Kidney (tissue), 14 donors: ENCODE results near the gene RGS3. TPM values are rescaled to one million over a fixed set of nuclear protein-coding genes. Genes with fewer than 3 reads are reported as not detected.

Experiments used
- DNase-seq, 5 donors: peaks; one replicate each; pipeline ENCODE4 v3.0.0-alpha.2; 2013 to 2020
- FAIRE-seq: peaks from 2 replicates; lab custom pipeline; 2012; peaks lifted over from hg19 to GRCh38; lab: Jason Lieb, UNC
- H3K27ac ChIP-seq, 2 donors: one replicate each; pipeline ENCODE4 v1.7.0; 2013; ENCODE audit warnings: low read depth in 2 of 2, low read length in 2 of 2, inconsistent platforms in 1 of 2
- H3K27me3 ChIP-seq: one replicate; pipeline ENCODE4 v1.7.1; 2013; ENCODE audit warnings: low read length, inconsistent platforms; ENCODE audit not compliant: control insufficient read depth, insufficient read depth
- H3K36me3 ChIP-seq, 3 donors: one replicate each; pipeline versions ENCODE4 v1.7.0 to v1.7.1; 2013; ENCODE audit warnings: low read length in 3 of 3, control low read depth in 1 of 3, inconsistent platforms in 1 of 3; ENCODE audit not compliant: insufficient read depth in 3 of 3, control insufficient read depth in 2 of 3
- H3K4me1 ChIP-seq, 3 donors: one replicate each; pipeline versions ENCODE4 v1.7.0 to v1.7.1; 2013; ENCODE audit warnings: low read length in 3 of 3, inconsistent platforms in 1 of 3, low read depth in 1 of 3; ENCODE audit not compliant: control insufficient read depth in 2 of 3, insufficient read depth in 2 of 3
- H3K4me3 ChIP-seq, 3 donors: one replicate each; pipeline versions ENCODE4 v1.7.0 to v1.8.1; 2013; ENCODE audit warnings: low read length in 3 of 3, control low read depth in 1 of 3, inconsistent platforms in 1 of 3
- H3K9ac ChIP-seq, 3 donors: one replicate each; pipeline versions ENCODE4 v1.7.0 to v1.7.1; 2013; ENCODE audit warnings: low read length in 3 of 3, control low read depth in 1 of 3, inconsistent platforms in 1 of 3
- H3K9me3 ChIP-seq, 3 donors: one replicate each; pipeline versions ENCODE4 v1.7.0 to v1.7.1; 2013; ENCODE audit warnings: low read length in 3 of 3, control low read depth in 1 of 3, inconsistent platforms in 1 of 3; ENCODE audit not compliant: control insufficient read depth in 2 of 3, insufficient read depth in 1 of 3
- intact Hi-C: fragments of 100-400 bp; cut with DNase I; formaldehyde crosslinking; loops from one replicate; pipeline ENCODE4 v1.11.1; 2022
- polyA plus RNA-seq: library from polyadenylated mRNA; stranded (reverse); fragments of 350-450 nt; fragmentation: Illumina TruSeq; extraction: RNeasy Lipid Tissue Mini Kit (QIAGEN cat#74804); gene quantifications from one replicate; pipeline ENCODE4 v1.2.3, GENCODE V29; 2014; ENCODE audit warnings: low read depth, low replicate concordance; ENCODE audit not compliant: insufficient read depth
- total RNA-seq: library from RNA; stranded (reverse); fragmentation: NEBNext Ultra II Directional; extraction: Animal tissue kit (Norgen Biotek cat#: 25700); gene quantifications from one replicate; pipeline ENCODE4 v1.2.1, GENCODE V29; 2021
- TF ChIP-seq, protein P1 (sequence below): IDR thresholded peaks from 3 replicates; pipeline ENCODE4 v1.5.1; 2012; ENCODE audit warnings: mild to moderate bottlenecking, moderate library complexity, borderline replicate concordance; ENCODE audit not compliant: insufficient read depth; ENCODE audit errors: extremely low read depth
- donor health status: control.
- donor health status: control.
- donor health status: control.
- donor health status: control.
- donor health status: control.
- donor health status: DM: yes; HTN: yes; CAD: no.
- donor health status: Normal renal cell carcinoma (clear cell type).

The RGS3 gene
- total and polyA plus RNA-seq, 2 donors from 2014 or later: 114 to 137 TPM

DNA sequence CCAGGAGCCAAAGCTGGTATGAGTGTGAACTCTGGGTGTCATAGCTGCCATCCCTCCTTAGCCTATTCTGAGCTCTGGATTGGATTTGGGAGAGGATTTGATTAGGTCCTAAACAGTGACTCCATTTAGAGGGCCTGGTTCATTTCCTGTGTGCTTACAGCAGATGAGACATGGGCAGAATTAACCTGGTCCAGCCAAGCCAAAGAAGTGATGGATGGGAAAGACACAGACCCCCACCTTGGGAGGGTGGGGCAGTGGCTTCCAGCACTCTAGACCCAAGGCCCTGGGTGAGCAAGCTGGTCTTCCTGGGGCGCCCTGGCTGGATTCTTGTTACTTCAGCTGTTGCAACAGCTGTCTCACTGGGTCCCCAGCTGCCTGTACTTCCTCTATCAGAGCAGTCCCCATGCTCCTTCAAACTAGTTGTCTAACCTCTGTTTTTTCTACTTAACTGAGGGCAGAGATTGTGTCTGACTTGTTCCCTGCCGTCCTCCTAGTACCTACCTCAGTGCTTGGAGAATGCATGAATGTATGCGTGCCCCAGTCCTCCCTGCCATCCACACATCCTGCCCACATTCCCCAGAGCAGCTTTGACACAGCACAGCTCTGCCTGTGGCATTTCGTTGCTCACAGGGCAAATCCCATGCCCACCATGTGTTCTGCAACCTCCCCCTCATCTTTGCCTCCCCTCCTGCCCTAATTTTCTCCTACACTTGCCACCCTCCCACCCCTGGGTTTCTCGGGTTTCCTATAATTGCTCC lies 115.9 kb downstream of the RGS3 start:
- intact Hi-C loops: no loop called here
- peak in 3 of 5 donors; percentile 25 to 78 (median 62) for DNase-seq
- no peak overlapping the region for H3K9ac ChIP-seq

DNA sequence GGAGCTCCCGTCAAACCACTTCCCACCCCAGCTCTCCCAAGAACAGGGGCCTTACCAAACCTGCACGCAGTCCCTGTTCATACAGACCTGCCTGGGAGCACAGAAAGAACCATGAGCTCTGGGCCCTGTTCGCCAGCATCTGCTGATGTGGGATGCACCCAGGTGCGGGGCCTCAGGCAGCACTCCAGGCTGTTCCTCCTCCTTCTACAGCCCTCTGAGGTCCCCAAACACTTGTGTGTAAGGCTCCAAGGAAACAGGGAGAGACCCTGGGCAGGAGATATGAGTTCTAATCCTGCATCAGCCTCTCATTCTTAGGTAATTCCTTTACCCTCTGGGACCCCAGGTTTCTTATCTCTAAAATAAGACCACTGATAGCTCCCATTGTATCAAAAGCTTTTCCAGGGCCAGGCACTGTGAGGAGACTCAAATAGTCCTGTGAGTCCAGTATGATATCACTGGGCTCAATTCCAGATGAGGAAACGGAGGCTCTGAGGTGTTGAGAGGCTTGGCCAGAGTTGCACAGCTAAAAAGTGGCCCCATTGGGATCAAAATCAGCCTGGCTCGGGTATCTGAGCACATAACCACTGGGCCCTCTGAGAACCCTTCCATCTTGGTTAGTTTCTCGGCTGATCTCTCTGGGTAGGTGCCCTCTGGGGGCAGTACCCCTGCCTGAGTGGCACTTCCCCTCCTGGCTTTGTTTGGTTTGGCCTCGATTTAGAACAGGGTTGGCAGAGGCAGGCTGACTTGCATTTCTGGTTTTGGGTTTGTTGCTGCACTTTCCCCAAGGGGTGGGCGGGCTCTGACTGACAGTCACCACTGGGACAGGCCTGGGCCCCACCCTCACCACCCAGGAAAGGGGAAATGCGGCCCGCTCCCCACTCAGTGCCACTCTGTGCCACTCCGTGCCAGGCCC lies 116.8 kb downstream of the RGS3 start:
- peaks cover 3 to 50% (median 21%) of the 10 kb centered on the region in 3 donors for H3K4me1 ChIP-seq
- H3K9me3 ChIP-seq: no peaks in the 10 kb centered on the region
- peak overlapping the region in 1 of 3 donors; percentile 1 for H3K9ac ChIP-seq
- peak overlapping the region; percentile 47 to 51 for H3K27ac ChIP-seq
- no peaks in the 10 kb centered on the region for H3K27me3 ChIP-seq
- DNase-seq: peak in 1 of 5 donors; percentile 95
- peaks cover 0 to 10% (median 8%) of the 10 kb centered on the region in 3 donors for H3K36me3 ChIP-seq
- H3K4me3 ChIP-seq: no peak overlapping the region
- FAIRE-seq: no peak
- TF ChIP-seq, protein P1, sequence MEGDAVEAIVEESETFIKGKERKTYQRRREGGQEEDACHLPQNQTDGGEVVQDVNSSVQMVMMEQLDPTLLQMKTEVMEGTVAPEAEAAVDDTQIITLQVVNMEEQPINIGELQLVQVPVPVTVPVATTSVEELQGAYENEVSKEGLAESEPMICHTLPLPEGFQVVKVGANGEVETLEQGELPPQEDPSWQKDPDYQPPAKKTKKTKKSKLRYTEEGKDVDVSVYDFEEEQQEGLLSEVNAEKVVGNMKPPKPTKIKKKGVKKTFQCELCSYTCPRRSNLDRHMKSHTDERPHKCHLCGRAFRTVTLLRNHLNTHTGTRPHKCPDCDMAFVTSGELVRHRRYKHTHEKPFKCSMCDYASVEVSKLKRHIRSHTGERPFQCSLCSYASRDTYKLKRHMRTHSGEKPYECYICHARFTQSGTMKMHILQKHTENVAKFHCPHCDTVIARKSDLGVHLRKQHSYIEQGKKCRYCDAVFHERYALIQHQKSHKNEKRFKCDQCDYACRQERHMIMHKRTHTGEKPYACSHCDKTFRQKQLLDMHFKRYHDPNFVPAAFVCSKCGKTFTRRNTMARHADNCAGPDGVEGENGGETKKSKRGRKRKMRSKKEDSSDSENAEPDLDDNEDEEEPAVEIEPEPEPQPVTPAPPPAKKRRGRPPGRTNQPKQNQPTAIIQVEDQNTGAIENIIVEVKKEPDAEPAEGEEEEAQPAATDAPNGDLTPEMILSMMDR: no peak
- intact Hi-C loops: no loop called here

More for the DNA sequence above, 115.9 kb downstream of the RGS3 start:
- no peaks in the 10 kb centered on the region for H3K9me3 ChIP-seq
- no peak for FAIRE-seq
- peak overlapping the region; percentile 47 to 68 for H3K27ac ChIP-seq
- H3K36me3 ChIP-seq: peaks cover 0 to 3% (median 2%) of the 10 kb centered on the region in 3 donors
- peaks cover 3 to 53% (median 24%) of the 10 kb centered on the region in 3 donors for H3K4me1 ChIP-seq
- no peak overlapping the region for H3K4me3 ChIP-seq
- TF ChIP-seq, protein P1: no peak
- no peaks in the 10 kb centered on the region for H3K27me3 ChIP-seq

DNA sequence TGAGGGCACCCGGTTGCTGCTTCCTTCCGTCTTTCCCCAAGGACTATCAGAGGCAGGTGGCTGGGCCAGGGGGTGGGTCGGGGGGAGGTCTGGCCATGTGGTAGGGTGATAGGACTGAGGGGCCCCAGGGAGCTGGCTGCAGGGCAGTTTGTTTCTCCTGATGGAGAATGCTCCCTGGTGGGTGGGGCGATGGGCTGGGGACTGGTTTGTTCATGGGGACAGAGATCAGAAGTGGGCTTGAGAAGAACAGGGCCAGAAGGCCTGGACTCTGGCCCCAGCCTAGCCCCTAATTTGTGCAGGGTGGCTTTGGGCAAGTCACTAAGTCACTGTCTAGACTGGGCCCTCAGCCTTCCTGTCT lies 117.4 kb downstream of the RGS3 start:
- H3K4me1 ChIP-seq: peaks cover 3 to 50% (median 21%) of the 10 kb centered on the region in 3 donors
- H3K27me3 ChIP-seq: no peaks in the 10 kb centered on the region
- intact Hi-C loops: no loop called here
- no peaks in the 10 kb centered on the region for H3K9me3 ChIP-seq
- H3K27ac ChIP-seq: peak overlapping the region; percentile 47 to 91
- DNase-seq (no peak), FAIRE-seq (no peak)
- H3K36me3 ChIP-seq: peaks cover 0 to 11% (median 10%) of the 10 kb centered on the region in 3 donors
- H3K9ac ChIP-seq: no peak overlapping the region
- TF ChIP-seq, protein P1: no peak
- H3K4me3 ChIP-seq: no peak overlapping the region
